Left lung (tissue), 10 donors: ENCODE data around the gene ZNF398. TPM values are rescaled to one million over a fixed set of nuclear protein-coding genes. Genes with fewer than 3 reads are reported as not detected.

Experiments
- ATAC-seq: fragments of 200-7000 bp; cut with Tn5 transposase; one replicate; pipeline ENCODE4 v1.9.1; 2020; ENCODE audit warnings: moderate library complexity
- DNase-seq, 4 donors: peaks; one replicate each; pipeline ENCODE4 v3.0.0-alpha.2; 2013 to 2020
- H3K27ac ChIP-seq, 2 donors: fragments of 200-600 bp; sonication (generic) in 1 of 2; one replicate each; pipeline versions ENCODE4 v1.5.0 to v1.8.0; 2020 to 2021
- H3K27me3 ChIP-seq, 2 donors: fragments of 200-600 bp; sonication (generic) in 1 of 2; one replicate each; pipeline versions ENCODE4 v1.5.0 to v1.8.0; 2020 to 2021
- H3K36me3 ChIP-seq, 2 donors: fragments of 200-600 bp; sonication (generic) in 1 of 2; one replicate each; pipeline versions ENCODE4 v1.5.0 to v1.8.0; 2020 to 2021
- H3K4me1 ChIP-seq, 2 donors: fragments of 200-600 bp; one replicate each; pipeline ENCODE4 v1.8.0; 2021
- H3K4me3 ChIP-seq, 2 donors: fragments of 200-600 bp; sonication (generic) in 1 of 2; one replicate each; pipeline versions ENCODE4 v1.5.0 to v1.8.0; 2020 to 2021; ENCODE audit warnings: mild to moderate bottlenecking in 1 of 2
- H3K9me3 ChIP-seq, 2 donors: fragments of 200-600 bp; sonication (generic) in 1 of 2; one replicate each; pipeline versions ENCODE4 v1.5.0 to v1.8.0; 2020 to 2021
- CTCF ChIP-seq, 2 donors: fragments of 200-600 bp; sonication (generic) in 1 of 2; IDR thresholded peaks; one replicate each; pipeline versions ENCODE4 v1.5.0 to v1.8.0; 2021; ENCODE audit warnings: antibody characterized with exemption in 2 of 2
- intact Hi-C, 2 donors: fragments of 100-400 bp; cut with DNase I; formaldehyde crosslinking; loops; one replicate each; pipeline versions ENCODE4 v1.11.2 to v1.14.2; 2022
- polyA plus RNA-seq, 6 donors: library from polyadenylated mRNA; unstranded; fragments of 120-200 nt; gene quantifications; one replicate each; pipeline ENCODE4 v1.2.1, GENCODE V29; 2013; ENCODE audit not compliant: insufficient read length in 6 of 6
- total RNA-seq, 2 donors: library from RNA; stranded (reverse); fragmentation: NEBNext Ultra II Directional; extraction: Animal tissue kit (Norgen Biotek cat#: 25700); gene quantifications; one replicate each; pipeline ENCODE4 v1.2.1, GENCODE V29; 2021
- donor health status: DM: no; HTN: yes; CAD: no.
- donor health status: DM: no; HTN: no; CAD: no.

The ZNF398 gene
- total and polyA plus RNA-seq, 8 donors, result 11.2 to 15.6 (median 13.1) TPM

GRCh38 chr7:149161241-149161848, 14.1 kb downstream of the ZNF398 start:
- Histone ChIP-seq H3K27ac (peak overlapping the region in 1 of 2 donors; percentile 48), H3K4me1 (no peaks in the 10 kb centered on the region), H3K4me3 (no peak overlapping the region), H3K27me3 (no peaks in the 10 kb centered on the region), H3K9me3 (no peaks in the 10 kb centered on the region), H3K36me3 (peaks cover 0 to 47% of the 10 kb centered on the region in 2 donors)
- intact Hi-C loops, result no loop called here
- no peak for TF ChIP-seq CTCF (IDR thresholded peaks at IDR 0.05)
- peak; percentile 89 for ATAC-seq
- DNase-seq, result no peak

- Histone ChIP-seq H3K9me3 (no peaks in the 10 kb centered on the region), H3K36me3 (peaks cover 0 to 76% of the 10 kb centered on the region in 2 donors), H3K27me3 (no peaks in the 10 kb centered on the region), H3K4me1 (no peaks in the 10 kb centered on the region), H3K4me3 (no peak overlapping the region), H3K27ac (no peak overlapping the region)
- TF ChIP-seq CTCF (IDR thresholded peaks at IDR 0.05), result no peak
- intact Hi-C loops, result no loop called here
- DNase-seq (no peak), ATAC-seq (no peak)
These were observed 18.9 kb downstream of the ZNF398 start for GRCh38 chr7:149166142-149166541.

GRCh38 chr7:149166630-149167352, 19.5 kb downstream of the ZNF398 start:
- Histone ChIP-seq H3K9me3 (no peaks in the 10 kb centered on the region), H3K27ac (no peak overlapping the region), H3K27me3 (no peaks in the 10 kb centered on the region), H3K4me1 (no peaks in the 10 kb centered on the region), H3K4me3 (no peak overlapping the region), H3K36me3 (peaks cover 0 to 83% of the 10 kb centered on the region in 2 donors)
- ATAC-seq (no peak), DNase-seq (no peak)
- TF ChIP-seq CTCF (IDR thresholded peaks at IDR 0.05), result no peak
- intact Hi-C loops, result no loop called here

GRCh38 chr7:149171892-149172533, 24.8 kb downstream of the ZNF398 start:
- TF ChIP-seq CTCF (IDR thresholded peaks at IDR 0.05), result no peak
- H3K36me3 ChIP-seq, result peaks cover 0 to 91% of the 10 kb centered on the region in 2 donors
- peaks cover 0 to 7% of the 10 kb centered on the region in 2 donors for H3K4me1 ChIP-seq
- H3K4me3 ChIP-seq, result no peak overlapping the region
- no peaks in the 10 kb centered on the region for H3K9me3 ChIP-seq
- DNase-seq, result no peak
- intact Hi-C loops, result no loop called here
- peak; percentile 86 for ATAC-seq
- H3K27ac ChIP-seq, result peak overlapping the region in 1 of 2 donors; percentile 79
- no peaks in the 10 kb centered on the region for H3K27me3 ChIP-seq

- H3K27ac ChIP-seq, result peak overlapping the region in 1 of 2 donors; percentile 79
- no peak for TF ChIP-seq CTCF (IDR thresholded peaks at IDR 0.05)
- H3K4me1 ChIP-seq, result peaks cover 0 to 7% of the 10 kb centered on the region in 2 donors
- peaks cover 0 to 91% of the 10 kb centered on the region in 2 donors for H3K36me3 ChIP-seq
- DNase-seq (no peak), ATAC-seq (no peak)
- H3K27me3 ChIP-seq, result no peaks in the 10 kb centered on the region
- intact Hi-C loops, result no loop called here
- no peak overlapping the region for H3K4me3 ChIP-seq
- H3K9me3 ChIP-seq, result no peaks in the 10 kb centered on the region
These were observed 25.3 kb downstream of the ZNF398 start for GRCh38 chr7:149172534-149172920.
